Astrocyte (in vitro differentiated cells and primary cell): Measurements from ENCODE around the gene SLCO4A1. TPM values are rescaled to one million over a fixed set of nuclear protein-coding genes. Genes with fewer than 3 reads are reported as not detected.

Source experiments
- DNase-seq: peaks from one replicate; pipeline ENCODE4 v3.0.0-alpha.2; 2010; ENCODE audit warnings: low read depth
- FAIRE-seq: peaks from 2 replicates; lab custom pipeline; 2011; peaks lifted over from hg19 to GRCh38; lab: Jason Lieb, UNC
- H2AFZ ChIP-seq: 2 replicates; pipeline ENCODE4 v1.6.0; 2012; ENCODE audit warnings: low read depth, low read length, inconsistent platforms
- H3K27ac ChIP-seq: 2 replicates; pipeline ENCODE4 v1.5.1; 2011; ENCODE audit warnings: low read depth, low read length, inconsistent platforms
- H3K27me3 ChIP-seq: 2 replicates; pipeline ENCODE4 v1.6.0; 2011; ENCODE audit warnings: low read length, inconsistent platforms; ENCODE audit not compliant: insufficient read depth
- H3K36me3 ChIP-seq: 2 replicates; pipeline ENCODE4 v1.5.1; 2011; ENCODE audit warnings: low read length, inconsistent platforms; ENCODE audit not compliant: insufficient read depth
- H3K4me1 ChIP-seq: 2 replicates; pipeline ENCODE4 v1.5.1; 2011; ENCODE audit warnings: low read length, inconsistent platforms; ENCODE audit not compliant: insufficient read depth
- H3K4me2 ChIP-seq: 2 replicates; pipeline ENCODE4 v1.6.0; 2012; ENCODE audit warnings: low read length, inconsistent platforms
- H3K4me3 ChIP-seq: 2 replicates; pipeline ENCODE4 v1.5.1; 2011; ENCODE audit warnings: low read depth, mild to moderate bottlenecking, low read length, inconsistent platforms; ENCODE audit not compliant: insufficient read depth
- H3K79me2 ChIP-seq: 2 replicates; pipeline ENCODE4 v1.6.0; 2012; ENCODE audit warnings: mild to moderate bottlenecking, low read length, inconsistent platforms; ENCODE audit not compliant: insufficient read depth
- H3K9ac ChIP-seq: 2 replicates; pipeline ENCODE4 v1.6.0; 2012; ENCODE audit warnings: mild to moderate bottlenecking, low read length, inconsistent platforms
- H3K9me3 ChIP-seq: 2 replicates; pipeline ENCODE4 v1.5.1; 2012; ENCODE audit warnings: low read depth, mild to moderate bottlenecking, low read length, inconsistent platforms; ENCODE audit not compliant: insufficient read depth
- H4K20me1 ChIP-seq: 2 replicates; pipeline ENCODE4 v1.6.0; 2012; ENCODE audit warnings: low read length, inconsistent platforms; ENCODE audit not compliant: insufficient read depth
- H3K27ac Mint-ChIP-seq: one replicate; pipeline ENCODE4 v1.8.0; 2021; ENCODE audit warnings: mild to moderate bottlenecking, mixed read lengths; ENCODE audit not compliant: unreplicated experiment
- H3K27me3 Mint-ChIP-seq: one replicate; pipeline ENCODE4 v1.8.0; 2021; ENCODE audit warnings: low read depth, mixed read lengths; ENCODE audit not compliant: unreplicated experiment
- H3K36me3 Mint-ChIP-seq: one replicate; pipeline ENCODE4 v1.8.0; 2021; ENCODE audit warnings: low read depth, mixed read lengths; ENCODE audit not compliant: unreplicated experiment
- H3K4me1 Mint-ChIP-seq: one replicate; pipeline ENCODE4 v1.8.0; 2021; ENCODE audit warnings: low read depth, mixed read lengths; ENCODE audit not compliant: unreplicated experiment
- H3K4me3 Mint-ChIP-seq: one replicate; pipeline ENCODE4 v1.8.0; 2021; ENCODE audit warnings: mild to moderate bottlenecking, moderate library complexity, mixed read lengths; ENCODE audit not compliant: unreplicated experiment
- H3K9me3 Mint-ChIP-seq: one replicate; pipeline ENCODE4 v1.8.0; 2021; ENCODE audit warnings: mild to moderate bottlenecking, mixed read lengths; ENCODE audit not compliant: unreplicated experiment
- EZH2 ChIP-seq: IDR thresholded peaks from 2 replicates; pipeline ENCODE4 v1.6.1; 2012; ENCODE audit warnings: mild to moderate bottlenecking, low read length, inconsistent platforms; ENCODE audit not compliant: insufficient read depth
- total RNA-seq: library from RNA; stranded (reverse); gene quantifications from 2 replicates; pipeline ENCODE4 v1.2.1, GENCODE V29; 2021
- TF ChIP-seq, protein P1 (sequence below): IDR thresholded peaks from 2 replicates; pipeline ENCODE4 v1.5.1; 2011; ENCODE audit warnings: low read depth, mild to moderate bottlenecking, inconsistent platforms, low read length, moderate library complexity; ENCODE audit not compliant: insufficient read depth

Gene SLCO4A1
- total RNA-seq, 1 donor from 2014 or later, result 0.43 TPM

DNA sequence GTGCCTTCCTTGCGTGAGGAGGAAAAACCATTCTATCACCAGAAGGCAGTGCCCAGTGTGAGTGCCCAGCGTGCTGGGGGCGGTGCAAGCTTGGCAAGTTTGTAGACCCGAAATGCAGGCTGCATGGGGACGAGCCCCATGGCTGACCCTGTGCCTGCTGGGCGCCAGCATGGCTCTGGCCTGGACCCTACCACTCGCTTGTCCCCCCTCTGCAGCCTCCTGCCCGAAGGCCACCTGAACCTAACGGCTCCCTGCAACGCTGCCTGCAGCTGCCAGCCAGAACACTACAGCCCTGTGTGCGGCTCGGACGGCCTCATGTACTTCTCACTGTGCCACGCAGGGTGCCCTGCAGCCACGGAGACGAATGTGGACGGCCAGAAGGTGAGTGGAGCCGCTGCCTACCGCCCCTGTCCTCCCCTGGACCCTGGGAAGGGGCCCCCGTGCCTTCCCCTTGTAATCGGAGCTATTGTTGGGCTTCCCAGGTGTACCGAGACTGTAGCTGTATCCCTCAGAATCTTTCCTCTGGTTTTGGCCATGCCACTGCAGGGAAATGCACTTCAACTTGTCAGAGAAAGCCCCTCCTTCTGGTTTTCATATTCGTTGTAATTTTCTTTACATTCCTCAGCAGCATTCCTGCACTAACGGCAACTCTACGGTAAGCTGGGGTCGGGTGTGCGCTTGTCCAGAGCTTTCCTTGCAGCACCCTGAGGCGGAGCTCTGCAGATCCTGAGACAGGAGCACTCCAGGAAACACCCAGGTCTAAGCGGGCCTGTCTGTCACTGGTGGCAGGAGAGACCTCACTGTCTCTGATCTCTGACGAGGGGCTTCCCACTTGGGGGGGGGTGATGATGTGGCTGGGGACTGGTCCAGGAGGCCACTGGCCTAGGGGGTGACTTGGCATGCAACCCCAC lies 25.5 kb downstream of the SLCO4A1 start:
- no peaks in the 10 kb centered on the region for H3K9me3 ChIP-seq
- H3K4me3 ChIP-seq, result no peak overlapping the region
- H3K36me3 ChIP-seq, result no peaks in the 10 kb centered on the region
- TF ChIP-seq EZH2, result no peak
- TF ChIP-seq, protein P1, sequence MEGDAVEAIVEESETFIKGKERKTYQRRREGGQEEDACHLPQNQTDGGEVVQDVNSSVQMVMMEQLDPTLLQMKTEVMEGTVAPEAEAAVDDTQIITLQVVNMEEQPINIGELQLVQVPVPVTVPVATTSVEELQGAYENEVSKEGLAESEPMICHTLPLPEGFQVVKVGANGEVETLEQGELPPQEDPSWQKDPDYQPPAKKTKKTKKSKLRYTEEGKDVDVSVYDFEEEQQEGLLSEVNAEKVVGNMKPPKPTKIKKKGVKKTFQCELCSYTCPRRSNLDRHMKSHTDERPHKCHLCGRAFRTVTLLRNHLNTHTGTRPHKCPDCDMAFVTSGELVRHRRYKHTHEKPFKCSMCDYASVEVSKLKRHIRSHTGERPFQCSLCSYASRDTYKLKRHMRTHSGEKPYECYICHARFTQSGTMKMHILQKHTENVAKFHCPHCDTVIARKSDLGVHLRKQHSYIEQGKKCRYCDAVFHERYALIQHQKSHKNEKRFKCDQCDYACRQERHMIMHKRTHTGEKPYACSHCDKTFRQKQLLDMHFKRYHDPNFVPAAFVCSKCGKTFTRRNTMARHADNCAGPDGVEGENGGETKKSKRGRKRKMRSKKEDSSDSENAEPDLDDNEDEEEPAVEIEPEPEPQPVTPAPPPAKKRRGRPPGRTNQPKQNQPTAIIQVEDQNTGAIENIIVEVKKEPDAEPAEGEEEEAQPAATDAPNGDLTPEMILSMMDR, result no peak
- peaks cover 11% of the 10 kb centered on the region for H3K27me3 ChIP-seq
- Mint-ChIP-seq H3K4me1 (peaks cover 6% of the 10 kb centered on the region), H3K9me3 (no peaks in the 10 kb centered on the region), H3K36me3 (no peaks in the 10 kb centered on the region), H3K27me3 (peaks cover 44% of the 10 kb centered on the region), H3K4me3 (no peak overlapping the region), H3K27ac (peak overlapping the region; percentile 48)
- H3K27ac ChIP-seq, result no peak overlapping the region
- H3K4me1 ChIP-seq, result peaks cover 4% of the 10 kb centered on the region
- no peaks in the 10 kb centered on the region for H4K20me1 ChIP-seq
- H3K79me2 ChIP-seq, result no peaks in the 10 kb centered on the region
- H2AFZ ChIP-seq, result no peak overlapping the region
- H3K4me2 ChIP-seq, result no peak overlapping the region
- H3K9ac ChIP-seq, result no peak overlapping the region
- no peak for DNase-seq
- no peak for FAIRE-seq

DNA sequence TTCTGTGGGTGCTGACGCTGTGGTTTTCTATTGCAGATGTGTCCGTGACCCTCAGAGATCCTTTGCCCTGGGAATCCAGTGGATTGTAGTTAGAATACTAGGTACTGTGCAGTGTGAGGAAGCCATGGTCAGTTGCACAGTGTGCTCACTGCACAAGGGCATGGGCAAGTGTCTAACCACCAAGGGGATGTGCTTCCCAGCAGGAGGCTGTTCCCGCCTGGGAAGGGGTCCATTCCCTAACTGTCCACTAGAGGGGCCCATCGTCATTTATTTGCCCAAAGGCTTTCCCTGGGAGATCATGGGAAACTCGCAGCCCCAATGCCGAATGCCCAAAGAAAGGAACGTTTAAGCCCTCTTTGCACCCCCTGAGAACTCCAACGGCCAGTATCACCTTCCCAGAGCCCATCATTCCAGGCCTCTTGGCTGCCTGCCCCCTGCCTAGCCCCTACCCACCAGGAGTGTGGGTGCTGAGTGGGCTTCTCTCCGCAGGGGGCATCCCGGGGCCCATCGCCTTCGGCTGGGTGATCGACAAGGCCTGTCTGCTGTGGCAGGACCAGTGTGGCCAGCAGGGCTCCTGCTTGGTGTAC lies 26.2 kb downstream of the SLCO4A1 start:
- H3K27me3 ChIP-seq, result peaks cover 11% of the 10 kb centered on the region
- H3K27ac ChIP-seq, result no peak overlapping the region
- no peaks in the 10 kb centered on the region for H3K36me3 ChIP-seq
- H3K9ac ChIP-seq, result no peak overlapping the region
- peaks cover 39% of the 10 kb centered on the region for H3K27me3 Mint-ChIP-seq
- TF ChIP-seq, protein P1, result peak; percentile 92
- no peak for TF ChIP-seq EZH2
- peaks cover 6% of the 10 kb centered on the region for H3K4me1 Mint-ChIP-seq
- peak overlapping the region; percentile 48 for H3K27ac Mint-ChIP-seq
- no peak overlapping the region for H3K4me3 Mint-ChIP-seq
- H3K9me3 ChIP-seq, result no peaks in the 10 kb centered on the region
- FAIRE-seq (no peak), DNase-seq (peak; percentile 37)
- H3K79me2 ChIP-seq, result no peaks in the 10 kb centered on the region
- H2AFZ ChIP-seq, result no peak overlapping the region
- no peaks in the 10 kb centered on the region for H3K9me3 Mint-ChIP-seq
- H3K4me2 ChIP-seq, result no peak overlapping the region
- H3K4me3 ChIP-seq, result no peak overlapping the region
- no peaks in the 10 kb centered on the region for H3K36me3 Mint-ChIP-seq
- H4K20me1 ChIP-seq, result no peaks in the 10 kb centered on the region
- H3K4me1 ChIP-seq, result peaks cover 4% of the 10 kb centered on the region

DNA sequence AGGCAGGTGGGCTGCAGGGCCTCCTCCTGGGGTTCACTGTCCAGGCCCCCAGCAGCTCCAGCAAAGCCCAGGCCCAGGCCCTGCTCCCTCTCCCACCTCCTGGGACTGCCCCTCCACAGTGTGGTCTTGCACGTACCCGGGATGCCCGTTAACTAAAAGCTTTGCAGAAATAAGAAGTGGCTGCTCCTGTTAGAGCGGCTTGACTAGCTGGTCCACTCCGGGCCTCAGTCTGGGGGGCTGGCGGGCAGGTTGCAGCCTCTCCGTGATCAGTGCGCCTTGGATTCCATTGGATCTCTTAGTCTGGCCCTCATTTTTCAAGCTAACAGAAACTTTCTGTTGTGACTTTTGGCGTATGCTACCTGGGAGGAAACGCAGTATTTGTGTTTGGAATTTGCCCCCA lies 26.9 kb downstream of the SLCO4A1 start:
- H3K27me3 ChIP-seq, result peaks cover 11% of the 10 kb centered on the region
- Mint-ChIP-seq H3K9me3 (no peaks in the 10 kb centered on the region), H3K36me3 (no peaks in the 10 kb centered on the region), H3K4me3 (no peak overlapping the region), H3K4me1 (peaks cover 6% of the 10 kb centered on the region), H3K27me3 (peaks cover 38% of the 10 kb centered on the region), H3K27ac (no peak overlapping the region)
- no peak for FAIRE-seq
- no peak overlapping the region for H3K9ac ChIP-seq
- H3K4me1 ChIP-seq, result peaks cover 4% of the 10 kb centered on the region
- no peak overlapping the region for H2AFZ ChIP-seq
- H3K79me2 ChIP-seq, result no peaks in the 10 kb centered on the region
- no peak overlapping the region for H3K27ac ChIP-seq
- no peaks in the 10 kb centered on the region for H3K9me3 ChIP-seq
- TF ChIP-seq EZH2, result no peak
- TF ChIP-seq, protein P1, result no peak
- no peak overlapping the region for H3K4me2 ChIP-seq
- H3K4me3 ChIP-seq, result no peak overlapping the region
- H3K36me3 ChIP-seq, result no peaks in the 10 kb centered on the region
- no peak for DNase-seq
- H4K20me1 ChIP-seq, result no peaks in the 10 kb centered on the region
